CD8-positive, alpha-beta memory T cell (primary cell): Measurements from ENCODE around the gene MLLT10. TPM values are rescaled to one million over a fixed set of nuclear protein-coding genes. Genes with fewer than 3 reads are reported as not detected.
A peak's percentile ranks its signal among the peaks of the same experiment; 100 is the strongest.

ENCODE experiments used
- CTCF ChIA-PET: fragments of 350-600 bp; sonication (Branson Sonifier 250); formaldehyde crosslinking; loops from one replicate; lab custom pipeline; 2021; ENCODE audit warnings: antibody characterized with exemption; lab: Charles Lee
- POLR2A ChIA-PET: fragments of 350-600 bp; sonication (Branson Sonifier 250); formaldehyde crosslinking; loops from one replicate; lab custom pipeline; 2021; ENCODE audit warnings: antibody characterized with exemption; lab: Charles Lee
- DNase-seq, 5 donors: peaks; one replicate each; pipeline versions ENCODE4 v3.0.0 to v3.0.0-alpha.2; 2020 to 2022; ENCODE audit warnings: mixed read lengths in 1 of 5
- H3K27ac ChIP-seq: one replicate; pipeline ENCODE4 v1.7.0; 2013; ENCODE audit warnings: low read depth, mild to moderate bottlenecking, low read length, moderate library complexity
- H3K27me3 ChIP-seq: 2 replicates; pipeline ENCODE4 v1.7.0; 2013; ENCODE audit warnings: low read length, mild to moderate bottlenecking; ENCODE audit not compliant: insufficient read depth, poor library complexity, severe bottlenecking
- H3K36me3 ChIP-seq: 2 replicates; pipeline ENCODE4 v1.7.0; 2013; ENCODE audit warnings: mild to moderate bottlenecking, low read length, moderate library complexity; ENCODE audit not compliant: insufficient read depth
- H3K4me1 ChIP-seq: 2 replicates; pipeline ENCODE4 v1.7.0; 2013; ENCODE audit warnings: mild to moderate bottlenecking, low read length, moderate library complexity; ENCODE audit not compliant: insufficient read depth
- H3K4me3 ChIP-seq: 2 replicates; pipeline ENCODE4 v1.7.0; 2013; ENCODE audit warnings: mild to moderate bottlenecking, low read length
- H3K9me3 ChIP-seq: 2 replicates; pipeline ENCODE4 v1.7.0; 2013; ENCODE audit warnings: mild to moderate bottlenecking, low read length
- H3K27ac Mint-ChIP-seq, 8 donors: one replicate each; pipeline ENCODE4 v1.8.0; 2020 to 2021; ENCODE audit warnings: mixed read lengths in 8 of 8, mild to moderate bottlenecking in 6 of 8, inconsistent platforms in 3 of 8, moderate library complexity in 3 of 8
- H3K27me3 Mint-ChIP-seq, 2 donors: one replicate each; pipeline ENCODE4 v1.8.0; 2020 to 2021; ENCODE audit warnings: mixed read lengths in 2 of 2, mild to moderate bottlenecking in 1 of 2, moderate library complexity in 1 of 2
- H3K36me3 Mint-ChIP-seq, 3 donors: one replicate each; pipeline ENCODE4 v1.8.0; 2020 to 2021; ENCODE audit warnings: mixed read lengths in 3 of 3, inconsistent platforms in 1 of 3, mild to moderate bottlenecking in 1 of 3
- H3K4me1 Mint-ChIP-seq, 3 donors: one replicate each; pipeline ENCODE4 v1.8.0; 2020 to 2021; ENCODE audit warnings: mixed read lengths in 3 of 3, inconsistent platforms in 1 of 3, mild to moderate bottlenecking in 1 of 3
- H3K4me3 Mint-ChIP-seq, 7 donors: one replicate each; pipeline ENCODE4 v1.8.0; 2020 to 2021; ENCODE audit warnings: mixed read lengths in 7 of 7, mild to moderate bottlenecking in 6 of 7, moderate library complexity in 4 of 7, inconsistent platforms in 2 of 7
- H3K9me3 Mint-ChIP-seq, 5 donors: one replicate each; pipeline ENCODE4 v1.8.0; 2020 to 2022; ENCODE audit warnings: mixed read lengths in 5 of 5, mild to moderate bottlenecking in 3 of 5, moderate library complexity in 2 of 5, inconsistent platforms in 1 of 5
- polyA plus RNA-seq: library from polyadenylated mRNA; unstranded; fragments of 300-500 nt; fragmentation: Illumina TruSeq; gene quantifications from one replicate; pipeline ENCODE4 v1.2.3, GENCODE V29; 2021
- total RNA-seq, 2 experiments: library from RNA; stranded (reverse); gene quantifications; one replicate each; pipeline ENCODE4 v1.2.3, GENCODE V29; 2021

Gene MLLT10
- total and polyA plus RNA-seq, 3 experiments from 2014 or later, result 7.4 to 37.2 (median 35.6) TPM

- CTCF ChIA-PET, result interaction anchor here (3.1 kb wide), 1 partner anchor 20 kb away, joined by 16 read pairs; no protein-coding TSS in a partner anchor
- Mint-ChIP-seq H3K27ac (peak overlapping the region in 2 of 8 donors; percentile 37 to 47), H3K27me3 (peaks cover 80 to 88% of the 10 kb centered on the region in 2 donors), H3K9me3 (peaks cover 0 to 7% (median 2%) of the 10 kb centered on the region in 5 donors), H3K36me3 (no peaks in the 10 kb centered on the region), H3K4me3 (peak overlapping the region; percentile 44 to 89 (median 76)), H3K4me1 (peaks cover 33 to 41% (median 36%) of the 10 kb centered on the region in 3 donors)
- H3K27me3 ChIP-seq, result peaks cover 81% of the 10 kb centered on the region
- H3K36me3 ChIP-seq, result no peaks in the 10 kb centered on the region
- H3K4me1 ChIP-seq, result peaks cover 37% of the 10 kb centered on the region
- POLR2A ChIA-PET, result interaction anchor here (1.1 to 1.4 kb wide), 2 partner anchors 9 to 11 kb away, joined by 3 to 4 read pairs; partner anchors contain the start of gene SKIDA1
- DNase-seq, result peak in 4 of 5 donors; percentile 17 to 69 (median 39)
- H3K27ac ChIP-seq, result no peak overlapping the region
- H3K4me3 ChIP-seq, result peak overlapping the region; percentile 51
- H3K9me3 ChIP-seq, result no peaks in the 10 kb centered on the region
Observed at GRCh38 chr10:21516242-21517131, 17.5 kb upstream of the MLLT10 start.

DNA sequence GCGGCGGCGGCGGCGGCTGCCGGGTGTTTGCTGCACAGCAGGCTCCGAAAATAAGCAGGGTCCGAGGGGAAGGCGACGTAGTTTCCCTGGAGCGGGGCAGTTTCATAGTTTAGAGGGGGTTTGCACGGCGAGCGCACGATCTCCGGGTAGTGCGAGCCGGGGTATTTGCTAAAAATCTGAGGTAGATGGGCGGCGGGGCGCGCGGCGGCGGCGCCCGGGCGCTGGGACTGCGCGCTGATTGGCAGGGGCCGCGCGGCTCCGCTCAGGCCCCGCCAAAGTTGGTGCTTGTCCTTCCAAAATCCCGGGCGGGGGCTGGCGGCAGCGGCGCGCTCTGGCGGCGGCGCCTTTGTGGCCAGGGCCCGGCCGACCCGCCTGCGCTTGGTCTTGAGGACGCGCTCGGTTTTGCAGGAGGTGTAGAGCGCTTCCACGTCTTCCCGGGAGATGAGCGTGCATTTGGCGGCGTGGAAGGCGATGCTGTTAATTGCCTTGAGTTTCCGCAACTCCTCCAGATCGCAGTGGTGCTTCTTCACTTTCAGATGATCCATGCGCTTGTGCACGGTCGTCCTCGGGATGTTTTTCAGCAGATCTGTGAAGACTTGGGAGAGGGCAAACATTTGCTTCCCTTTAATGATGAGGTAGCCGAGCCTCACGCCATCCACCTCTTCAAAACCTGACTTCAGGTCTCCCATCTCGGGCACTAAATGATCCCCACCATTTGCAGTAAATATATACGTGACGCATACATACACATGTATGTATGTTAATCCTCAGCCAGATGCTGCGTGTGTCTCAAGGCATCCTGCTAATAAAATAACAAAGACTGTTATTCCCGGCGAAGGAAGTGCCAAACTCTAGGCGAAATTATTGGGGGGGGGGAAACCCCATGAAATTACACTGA lies 16.6 kb upstream of the MLLT10 start:
- Mint-ChIP-seq H3K9me3 (peaks cover 0 to 7% (median 2%) of the 10 kb centered on the region in 5 donors), H3K4me3 (peak overlapping the region; percentile 78 to 89 (median 81)), H3K27ac (peak overlapping the region in 4 of 8 donors; percentile 8 to 55 (median 37)), H3K4me1 (peaks cover 33 to 41% (median 36%) of the 10 kb centered on the region in 3 donors), H3K36me3 (no peaks in the 10 kb centered on the region), H3K27me3 (peaks cover 79 to 86% of the 10 kb centered on the region in 2 donors)
- H3K36me3 ChIP-seq, result no peaks in the 10 kb centered on the region
- peak in 1 of 5 donors; percentile 35 for DNase-seq
- no peaks in the 10 kb centered on the region for H3K9me3 ChIP-seq
- peak overlapping the region; percentile 56 for H3K4me3 ChIP-seq
- H3K27ac ChIP-seq, result no peak overlapping the region
- ChIA-PET POLR2A (interaction anchor here (1.0 to 1.4 kb wide), 3 partner anchors 8 to 21 kb away, joined by 3 to 4 read pairs (median 4); partner anchors contain the start of gene SKIDA1), CTCF (interaction anchor here (1.2 to 3.1 kb wide), 3 partner anchors 21 to 822 kb away, joined by 3 to 16 read pairs (median 10); no protein-coding TSS in a partner anchor)
- peaks cover 73% of the 10 kb centered on the region for H3K27me3 ChIP-seq
- H3K4me1 ChIP-seq, result peaks cover 37% of the 10 kb centered on the region

DNA sequence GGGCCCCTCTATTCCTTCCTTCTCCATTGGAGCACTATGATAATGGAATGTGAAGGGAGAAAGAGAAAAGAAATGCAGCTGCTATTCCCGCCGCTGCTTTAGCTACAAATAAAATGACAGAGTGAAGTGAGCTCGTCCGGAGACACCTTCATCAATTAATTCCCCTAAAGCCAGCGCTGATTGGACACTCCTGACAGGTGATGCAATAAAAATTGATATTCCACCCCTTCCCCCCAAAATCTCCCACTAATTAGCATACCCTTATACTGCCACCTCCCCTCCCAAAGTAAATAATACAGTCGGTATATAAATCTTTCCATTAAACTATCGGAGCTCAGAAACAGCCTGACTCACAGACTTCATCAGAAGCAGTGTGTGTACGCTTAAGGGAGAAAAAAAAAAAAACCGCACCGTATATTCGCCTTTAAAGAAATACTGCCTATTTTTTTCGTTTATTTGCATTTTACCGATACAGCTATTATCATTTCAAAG lies 15.8 kb upstream of the MLLT10 start:
- peaks cover 0 to 7% (median 2%) of the 10 kb centered on the region in 5 donors for H3K9me3 Mint-ChIP-seq
- no peaks in the 10 kb centered on the region for H3K9me3 ChIP-seq
- peaks cover 74 to 86% of the 10 kb centered on the region in 2 donors for H3K27me3 Mint-ChIP-seq
- no peak overlapping the region for H3K27ac ChIP-seq
- peaks cover 37% of the 10 kb centered on the region for H3K4me1 ChIP-seq
- peak overlapping the region in 4 of 8 donors; percentile 13 to 83 (median 48) for H3K27ac Mint-ChIP-seq
- H3K4me3 Mint-ChIP-seq, result peak overlapping the region; percentile 78 to 86 (median 81)
- peaks cover 65% of the 10 kb centered on the region for H3K27me3 ChIP-seq
- no peak overlapping the region for H3K4me3 ChIP-seq
- ChIA-PET CTCF (interaction anchor here (1.0 to 1.5 kb wide), 3 partner anchors 9 to 821 kb away, joined by 3 to 10 read pairs (median 4); no protein-coding TSS in a partner anchor), POLR2A (interaction anchor here (0.9 to 1.3 kb wide), 3 partner anchors 9 to 22 kb away, joined by 3 to 5 read pairs (median 4); no protein-coding TSS in a partner anchor)
- no peak for DNase-seq
- H3K4me1 Mint-ChIP-seq, result peaks cover 33 to 41% (median 36%) of the 10 kb centered on the region in 3 donors
- H3K36me3 ChIP-seq, result no peaks in the 10 kb centered on the region
- no peaks in the 10 kb centered on the region for H3K36me3 Mint-ChIP-seq

DNA sequence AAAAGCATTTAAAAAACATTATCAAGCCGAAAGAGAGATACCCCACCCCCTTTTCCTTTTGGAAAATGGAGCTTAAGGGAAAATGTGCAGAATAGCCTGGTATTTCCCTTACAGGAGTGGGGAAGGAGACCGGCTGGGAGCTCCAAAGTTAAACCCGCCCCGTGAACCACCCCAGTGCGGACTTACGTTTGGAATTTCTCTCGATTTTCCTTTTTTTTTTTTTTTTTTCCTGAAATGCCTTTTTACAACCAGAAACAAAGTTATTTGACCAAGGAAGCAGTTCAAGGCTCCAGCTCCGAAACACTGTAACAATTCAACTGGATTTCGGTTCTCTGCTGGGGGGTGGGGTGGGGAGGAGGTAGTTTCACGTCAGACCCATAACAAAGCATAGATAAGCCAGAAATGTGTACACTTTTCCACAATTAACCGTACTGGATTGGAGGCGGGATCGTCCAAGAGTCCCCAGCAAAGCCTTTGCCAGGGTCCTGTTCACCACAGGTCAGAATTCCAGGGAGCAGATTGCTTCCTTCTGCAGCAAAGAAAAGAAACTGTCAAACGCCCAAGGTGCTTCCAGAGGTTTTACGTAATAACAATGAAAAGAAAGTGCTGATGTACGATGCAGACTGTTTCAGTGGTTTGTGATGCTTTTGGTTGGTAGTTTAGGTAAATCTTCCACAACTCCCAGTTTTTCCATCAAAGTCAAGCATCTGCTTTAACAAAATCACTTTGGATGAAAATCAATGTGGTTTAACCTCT lies 15.2 kb upstream of the MLLT10 start:
- POLR2A ChIA-PET, result interaction anchor here (0.9 to 1.3 kb wide), 3 partner anchors 8 to 22 kb away, joined by 3 to 5 read pairs (median 4); no protein-coding TSS in a partner anchor
- Histone ChIP-seq H3K27me3 (peaks cover 61% of the 10 kb centered on the region), H3K4me3 (no peak overlapping the region), H3K9me3 (no peaks in the 10 kb centered on the region), H3K4me1 (peaks cover 37% of the 10 kb centered on the region), H3K27ac (no peak overlapping the region), H3K36me3 (no peaks in the 10 kb centered on the region)
- H3K4me3 Mint-ChIP-seq, result peak overlapping the region; percentile 36 to 86 (median 80)
- peaks cover 33 to 41% (median 36%) of the 10 kb centered on the region in 3 donors for H3K4me1 Mint-ChIP-seq
- CTCF ChIA-PET, result interaction anchor here (1.0 to 1.5 kb wide), 3 partner anchors 8 to 820 kb away, joined by 3 to 10 read pairs (median 4); no protein-coding TSS in a partner anchor
- peaks cover 70 to 83% of the 10 kb centered on the region in 2 donors for H3K27me3 Mint-ChIP-seq
- peak in 1 of 5 donors; percentile 21 for DNase-seq
- no peaks in the 10 kb centered on the region for H3K36me3 Mint-ChIP-seq
- peak overlapping the region in 2 of 8 donors; percentile 34 to 55 for H3K27ac Mint-ChIP-seq
- H3K9me3 Mint-ChIP-seq, result peaks cover 0 to 7% (median 2%) of the 10 kb centered on the region in 5 donors

DNA sequence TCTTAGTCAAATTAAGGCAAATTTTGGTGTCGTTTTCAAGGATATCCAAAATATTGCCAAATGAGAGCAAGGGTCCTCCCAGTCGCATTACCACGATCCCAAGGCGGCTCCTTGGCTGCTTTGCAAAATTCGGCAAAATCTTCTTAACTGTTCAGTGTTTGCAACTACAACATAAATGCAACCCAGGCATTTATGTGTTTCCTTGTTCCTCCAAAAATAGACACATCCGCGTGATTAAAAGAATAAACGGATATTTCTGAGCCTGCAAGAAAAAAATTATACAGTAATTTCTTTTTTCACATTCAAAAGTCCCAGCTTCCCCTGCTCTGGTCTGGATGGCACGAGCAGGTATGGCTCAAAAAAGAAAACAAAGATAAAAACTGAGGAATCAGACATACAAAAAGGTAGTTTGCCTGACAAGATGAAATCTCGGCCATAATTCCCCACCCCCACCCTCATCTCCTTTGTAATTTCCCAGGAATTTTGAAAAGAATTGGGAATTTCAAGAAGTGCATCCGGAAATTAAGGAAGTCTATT lies 14.6 kb upstream of the MLLT10 start:
- ChIA-PET POLR2A (interaction anchor here (0.9 kb wide), 1 partner anchor 917 kb away, joined by 3 read pairs; no protein-coding TSS in a partner anchor), CTCF (interaction anchor here (1.1 kb wide), 1 partner anchor 24 kb away, joined by 5 read pairs; no protein-coding TSS in a partner anchor)
- Histone ChIP-seq H3K36me3 (no peaks in the 10 kb centered on the region), H3K4me1 (peaks cover 37% of the 10 kb centered on the region), H3K9me3 (no peaks in the 10 kb centered on the region), H3K27me3 (peaks cover 58% of the 10 kb centered on the region), H3K27ac (no peak overlapping the region), H3K4me3 (no peak overlapping the region)
- peaks cover 67 to 81% of the 10 kb centered on the region in 2 donors for H3K27me3 Mint-ChIP-seq
- DNase-seq, result no peak
- no peaks in the 10 kb centered on the region for H3K36me3 Mint-ChIP-seq
- H3K4me3 Mint-ChIP-seq, result peak overlapping the region; percentile 36 to 79 (median 64)
- peak overlapping the region in 2 of 8 donors; percentile 76 to 82 for H3K27ac Mint-ChIP-seq
- H3K9me3 Mint-ChIP-seq, result peaks cover 0 to 7% (median 2%) of the 10 kb centered on the region in 5 donors
- peaks cover 33 to 41% (median 36%) of the 10 kb centered on the region in 3 donors for H3K4me1 Mint-ChIP-seq

DNA sequence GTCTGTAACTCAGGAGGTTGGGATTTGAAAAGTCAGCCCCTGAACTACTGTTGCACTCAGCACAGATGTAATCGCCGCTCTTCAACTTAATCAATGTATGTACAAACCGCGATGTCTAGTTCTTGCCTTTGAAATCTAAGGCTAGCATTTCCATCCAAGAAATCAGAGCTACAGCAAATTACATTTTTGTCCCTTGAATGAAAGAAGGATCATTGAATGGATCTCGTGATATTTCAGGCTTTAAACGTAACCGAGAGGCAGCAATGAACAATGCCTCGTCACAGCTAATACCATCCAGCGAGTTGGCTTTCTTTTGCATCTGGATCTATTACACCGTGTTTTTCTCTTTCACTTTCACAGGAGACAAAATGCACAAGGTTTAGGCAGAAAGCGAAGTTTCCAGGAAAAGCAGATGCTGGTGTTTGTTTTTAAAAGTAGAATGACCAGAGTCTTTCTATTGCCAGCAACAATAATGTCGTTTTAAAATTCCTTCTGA lies 14.0 kb upstream of the MLLT10 start:
- DNase-seq, result no peak
- H3K4me1 Mint-ChIP-seq, result peaks cover 39 to 46% (median 41%) of the 10 kb centered on the region in 3 donors
- no peaks in the 10 kb centered on the region for H3K9me3 ChIP-seq
- H3K27me3 ChIP-seq, result peaks cover 54% of the 10 kb centered on the region
- H3K27me3 Mint-ChIP-seq, result peaks cover 63 to 76% of the 10 kb centered on the region in 2 donors
- no peaks in the 10 kb centered on the region for H3K36me3 Mint-ChIP-seq
- CTCF ChIA-PET, result interaction anchor here (0.6 to 1.1 kb wide), 2 partner anchors 24 to 28 kb away, joined by 3 to 5 read pairs; no protein-coding TSS in a partner anchor
- H3K9me3 Mint-ChIP-seq, result peaks cover 0 to 7% (median 2%) of the 10 kb centered on the region in 5 donors
- no peak overlapping the region for H3K27ac ChIP-seq
- POLR2A ChIA-PET, result interaction anchor here (0.9 kb wide), 1 partner anchor 917 kb away, joined by 3 read pairs; no protein-coding TSS in a partner anchor
- H3K4me3 Mint-ChIP-seq, result peak overlapping the region; percentile 36 to 79 (median 64)
- peak overlapping the region in 4 of 8 donors; percentile 28 to 82 (median 56) for H3K27ac Mint-ChIP-seq
- H3K4me3 ChIP-seq, result no peak overlapping the region
- H3K4me1 ChIP-seq, result peaks cover 41% of the 10 kb centered on the region
- no peaks in the 10 kb centered on the region for H3K36me3 ChIP-seq
